WI38 (cell line): Measurements from ENCODE around the gene LGALS7.
"Not testable (repeated sequence)": the region's sequence is repeated elsewhere in the genome, so short reads cannot be mapped to it uniquely, and the experiment has no call there.

Source experiments
- H3K4me3 ChIP-seq: 2 replicates; pipeline ENCODE4 v1.5.1; 2011; ENCODE audit warnings: low read depth, mild to moderate bottlenecking, control low read depth, low read length
- TF ChIP-seq, protein P1 (sequence below): IDR thresholded peaks from 2 replicates; pipeline ENCODE4 v1.5.1; 2012; ENCODE audit warnings: low read depth, mild to moderate bottlenecking, control low read depth, low read length

LGALS7 gene

DNA sequence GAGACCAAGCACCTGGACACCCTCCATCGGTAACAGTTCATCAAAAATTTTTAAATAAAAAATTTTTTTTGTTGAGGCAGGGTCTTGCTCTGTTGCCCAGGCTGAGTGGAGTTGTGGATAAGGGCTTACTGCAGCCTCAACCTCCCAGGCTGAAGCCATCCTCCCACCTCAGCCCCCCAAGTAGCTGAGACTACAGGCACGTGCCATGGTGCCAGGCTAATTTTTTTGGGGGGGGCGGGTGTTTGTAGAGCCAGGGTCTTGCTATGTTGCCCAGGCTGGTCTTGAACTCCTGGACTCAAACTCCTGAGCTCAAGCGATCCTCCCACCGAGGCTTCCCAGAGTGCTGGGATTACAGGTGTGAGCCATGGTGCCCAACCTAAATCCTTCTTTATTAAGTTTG, 20.4 kb upstream of the LGALS7 start:
- no peak overlapping the region for H3K4me3 ChIP-seq
- TF ChIP-seq, protein P1, sequence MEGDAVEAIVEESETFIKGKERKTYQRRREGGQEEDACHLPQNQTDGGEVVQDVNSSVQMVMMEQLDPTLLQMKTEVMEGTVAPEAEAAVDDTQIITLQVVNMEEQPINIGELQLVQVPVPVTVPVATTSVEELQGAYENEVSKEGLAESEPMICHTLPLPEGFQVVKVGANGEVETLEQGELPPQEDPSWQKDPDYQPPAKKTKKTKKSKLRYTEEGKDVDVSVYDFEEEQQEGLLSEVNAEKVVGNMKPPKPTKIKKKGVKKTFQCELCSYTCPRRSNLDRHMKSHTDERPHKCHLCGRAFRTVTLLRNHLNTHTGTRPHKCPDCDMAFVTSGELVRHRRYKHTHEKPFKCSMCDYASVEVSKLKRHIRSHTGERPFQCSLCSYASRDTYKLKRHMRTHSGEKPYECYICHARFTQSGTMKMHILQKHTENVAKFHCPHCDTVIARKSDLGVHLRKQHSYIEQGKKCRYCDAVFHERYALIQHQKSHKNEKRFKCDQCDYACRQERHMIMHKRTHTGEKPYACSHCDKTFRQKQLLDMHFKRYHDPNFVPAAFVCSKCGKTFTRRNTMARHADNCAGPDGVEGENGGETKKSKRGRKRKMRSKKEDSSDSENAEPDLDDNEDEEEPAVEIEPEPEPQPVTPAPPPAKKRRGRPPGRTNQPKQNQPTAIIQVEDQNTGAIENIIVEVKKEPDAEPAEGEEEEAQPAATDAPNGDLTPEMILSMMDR = no peak

DNA sequence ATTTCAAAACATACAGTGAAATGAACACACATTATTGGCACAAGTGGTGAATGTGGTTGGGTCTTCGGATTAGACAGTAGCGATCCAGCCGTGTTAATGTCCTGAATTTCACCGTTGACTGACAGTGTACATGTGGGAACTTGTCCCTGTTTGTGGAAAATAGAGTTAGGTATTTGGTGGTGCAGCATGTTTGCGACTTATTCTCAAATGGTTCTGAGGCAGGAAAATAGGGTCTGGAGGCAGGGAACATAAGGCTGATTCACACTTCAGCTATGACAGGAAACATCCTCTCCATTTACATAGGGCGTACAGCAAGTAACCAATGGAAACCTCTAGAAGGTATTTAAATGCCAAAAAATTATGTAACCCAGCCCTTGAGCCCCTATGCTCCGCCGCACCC, 19.9 kb upstream of the LGALS7 start:
- TF ChIP-seq, protein P1 = no peak
- H3K4me3 ChIP-seq = no peak overlapping the region

DNA sequence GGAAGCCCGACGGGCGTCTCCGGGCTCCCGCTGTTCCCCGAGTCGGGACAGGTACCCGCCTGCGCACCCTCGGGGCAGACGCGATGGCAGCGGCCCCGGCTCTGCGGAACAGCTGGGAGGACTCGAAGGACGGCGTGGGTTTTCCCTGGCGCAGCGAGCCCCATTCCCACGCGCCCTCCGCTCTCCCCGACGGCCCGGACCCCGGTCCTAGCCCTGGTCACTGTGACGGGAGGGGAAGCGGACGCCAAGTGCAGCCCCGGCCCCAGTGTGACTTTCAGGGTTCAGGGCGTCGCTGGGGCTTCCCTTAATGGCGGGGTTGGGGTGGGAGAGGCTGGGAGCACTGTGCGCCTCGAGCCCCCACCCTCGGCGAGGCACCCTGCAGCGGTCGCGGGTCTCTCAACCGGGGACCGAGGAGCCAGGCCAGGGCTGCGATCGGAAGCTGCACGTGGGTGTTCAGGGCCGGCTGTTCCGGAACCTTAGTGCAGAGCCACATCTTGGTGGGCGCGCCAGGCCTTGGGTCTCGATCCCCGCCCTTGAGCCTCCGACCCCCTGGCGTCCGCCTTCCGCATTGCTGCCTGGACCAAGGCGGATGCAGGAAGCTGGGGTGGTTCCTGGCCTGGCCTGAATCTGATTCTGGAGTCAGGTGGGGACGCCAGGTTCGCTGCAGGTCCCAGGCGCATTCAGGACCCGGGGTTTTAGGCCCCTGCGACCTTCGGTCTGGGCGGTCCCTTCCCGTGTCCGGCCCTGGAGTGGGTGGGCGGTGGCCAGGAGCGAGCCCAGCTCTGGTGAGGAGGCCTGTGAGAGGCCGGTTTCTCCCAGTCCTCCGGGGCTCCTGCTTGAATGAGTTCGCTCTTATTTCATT, 19.2 kb upstream of the LGALS7 start:
- no peak overlapping the region for H3K4me3 ChIP-seq
- TF ChIP-seq, protein P1 = no peak

DNA sequence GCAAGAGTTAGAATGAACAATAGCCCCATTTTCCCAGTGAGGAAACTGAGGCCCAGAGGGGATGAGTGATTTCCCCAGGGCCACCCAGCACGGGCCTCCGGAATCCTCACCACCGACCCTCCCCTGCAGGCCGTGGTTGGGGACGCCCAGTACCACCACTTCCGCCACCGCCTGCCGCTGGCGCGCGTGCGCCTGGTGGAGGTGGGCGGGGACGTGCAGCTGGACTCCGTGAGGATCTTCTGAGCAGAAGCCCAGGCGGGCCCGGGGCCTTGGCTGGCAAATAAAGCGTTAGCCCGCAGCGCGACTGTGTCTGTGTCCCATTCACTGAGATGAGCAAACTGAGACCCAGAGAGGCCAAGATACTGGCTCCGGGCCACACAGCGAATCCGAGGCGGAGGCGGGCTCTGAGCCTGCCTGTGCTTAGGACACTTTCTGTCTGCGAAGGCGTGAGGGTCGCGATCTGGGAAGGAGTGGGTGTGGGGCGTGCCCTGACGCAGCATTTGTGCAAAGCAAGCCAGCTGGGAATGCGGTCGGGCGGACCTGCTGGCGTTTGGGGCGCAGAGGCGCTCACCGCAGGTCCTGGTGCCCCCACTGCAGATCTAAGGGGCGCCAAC, 18.2 kb upstream of the LGALS7 start:
- not testable (repeated sequence) for H3K4me3 ChIP-seq

DNA sequence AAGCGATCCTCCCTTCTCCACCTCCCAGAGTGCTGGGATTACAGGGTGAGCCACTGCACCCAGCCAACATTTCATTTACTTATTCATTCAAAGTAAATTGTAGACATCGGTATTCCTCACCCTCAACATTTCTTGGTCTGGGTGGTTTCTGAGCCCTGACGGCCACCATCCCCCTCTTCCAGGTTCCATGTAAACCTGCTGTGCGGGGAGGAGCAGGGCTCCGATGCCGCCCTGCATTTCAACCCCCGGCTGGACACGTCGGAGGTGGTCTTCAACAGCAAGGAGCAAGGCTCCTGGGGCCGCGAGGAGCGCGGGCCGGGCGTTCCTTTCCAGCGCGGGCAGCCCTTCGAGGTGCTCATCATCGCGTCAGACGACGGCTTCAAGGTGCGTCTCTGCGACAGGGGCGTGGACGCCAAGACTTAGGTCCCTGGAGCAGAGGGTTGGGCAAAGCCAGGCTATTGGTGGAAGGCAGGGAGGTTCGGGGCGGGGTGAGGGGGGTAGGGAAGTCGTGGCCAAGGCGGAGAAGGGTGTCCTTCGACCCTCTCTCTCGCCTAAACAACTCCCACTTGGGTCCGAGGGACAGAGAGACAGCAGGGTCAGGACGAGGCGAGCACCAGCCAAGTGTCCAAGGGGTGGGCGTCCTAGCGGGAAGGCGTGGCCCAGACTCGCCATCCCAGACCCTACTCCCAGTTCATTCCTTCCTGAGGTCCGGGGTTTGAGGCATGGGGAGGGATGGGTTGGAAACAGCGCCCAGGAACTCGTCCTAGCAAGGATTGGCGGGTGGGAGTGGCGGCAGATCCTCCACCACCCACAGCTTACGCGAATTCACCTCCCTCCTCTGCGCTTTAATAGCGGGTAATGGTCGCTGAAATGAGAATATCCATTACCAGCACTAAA, 17.4 kb upstream of the LGALS7 start:
- not testable (repeated sequence) for H3K4me3 ChIP-seq

DNA sequence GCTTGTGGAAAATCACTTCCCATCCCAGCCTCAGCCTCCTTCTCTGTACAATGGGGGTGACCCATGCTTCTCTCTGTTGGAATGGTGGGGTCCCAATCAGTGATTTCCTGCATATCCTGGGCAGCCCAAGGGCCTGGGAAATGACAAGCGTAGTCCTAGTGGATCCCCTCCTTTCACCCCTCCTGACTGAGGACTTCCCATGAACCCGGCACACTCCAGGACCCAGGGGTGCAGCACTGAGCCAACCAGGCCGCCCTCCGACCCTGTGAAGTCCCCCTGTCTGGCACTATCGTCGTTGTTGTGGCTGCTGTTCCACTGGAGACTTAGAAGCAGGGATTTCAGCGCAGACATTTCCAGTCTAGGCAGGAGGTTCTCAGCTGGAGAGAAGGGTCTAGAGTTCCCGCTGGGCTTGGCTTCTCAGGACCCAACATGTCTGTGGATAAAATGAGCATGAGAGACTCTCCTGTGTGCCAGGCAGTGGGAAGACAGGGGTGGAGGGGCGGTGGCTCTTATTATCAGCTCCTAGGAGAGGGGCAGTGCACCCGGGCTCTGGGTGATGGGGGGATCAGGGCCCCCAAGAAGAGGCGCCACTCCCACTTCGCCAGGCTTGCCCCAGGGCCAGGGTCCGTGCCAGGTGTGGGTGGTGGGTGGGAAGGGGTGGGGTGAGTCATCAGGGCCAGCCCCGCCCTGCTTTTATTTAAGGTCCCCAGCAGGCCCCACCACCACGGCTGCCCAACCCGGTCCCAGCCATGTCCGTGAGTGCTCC, 15.3 kb upstream of the LGALS7 start, which contains the start of gene LGALS7B:
Gene LGALS7B (plus strand): TSS at position 723 of the 766 bp plus-strand sequence. CDS start 27 bp downstream, at position 750.
- TF ChIP-seq, protein P1 = no peak
- H3K4me3 ChIP-seq = no peak within 1 kb of the TSS

DNA sequence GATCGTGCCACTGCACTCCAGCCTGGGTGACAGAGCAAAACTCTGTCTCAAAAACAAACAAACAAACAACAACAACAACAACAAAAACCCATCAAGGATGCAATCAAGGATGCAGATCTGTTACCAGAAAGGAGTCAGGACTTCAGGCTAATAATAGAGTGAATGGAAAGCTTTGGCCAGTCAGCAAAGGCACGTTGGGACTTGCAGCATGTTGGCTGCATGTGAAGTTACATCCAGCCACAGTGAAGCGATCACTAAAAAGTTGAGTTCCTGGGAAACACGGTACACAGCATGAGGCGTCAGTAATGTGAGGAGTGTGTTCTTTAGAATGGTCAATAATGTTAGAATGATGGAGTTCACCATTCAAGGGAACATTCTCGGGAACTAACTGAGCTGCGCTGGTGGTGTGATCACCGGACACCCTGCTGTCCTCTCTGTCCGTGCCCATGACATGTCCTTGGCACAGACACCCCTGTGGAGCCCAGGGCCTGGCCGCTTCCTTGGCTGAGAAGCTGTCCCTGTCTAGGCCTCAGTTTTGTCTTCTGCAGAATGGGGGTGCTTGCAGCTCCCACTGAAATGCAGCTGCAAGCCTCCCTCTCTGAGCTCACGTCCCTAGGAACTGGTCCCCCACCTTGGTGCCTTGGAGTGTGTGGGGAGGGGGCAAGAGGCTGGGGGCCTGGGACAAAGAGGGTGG, 13.4 kb upstream of the LGALS7 start:
- no peak overlapping the region for H3K4me3 ChIP-seq
- TF ChIP-seq, protein P1 = no peak

DNA sequence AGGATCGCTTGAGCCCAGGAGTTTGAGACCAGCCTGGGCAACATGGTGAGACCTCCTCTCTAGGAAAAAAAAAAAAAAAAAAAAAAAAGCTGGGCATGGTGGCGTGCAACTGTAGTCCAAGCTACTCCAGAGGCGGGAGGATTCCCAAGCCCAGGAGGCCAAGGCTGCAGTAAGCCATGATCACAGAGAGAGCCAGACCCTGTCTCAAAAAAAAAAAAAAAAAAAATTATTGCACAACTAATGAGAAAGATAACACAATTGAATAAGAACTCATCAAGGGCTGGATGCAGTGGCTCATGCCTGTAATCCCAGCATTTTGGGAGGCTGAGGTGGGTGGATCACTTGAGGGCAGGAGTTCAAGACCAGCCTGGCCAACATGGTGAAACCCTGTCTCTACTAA, 12.7 kb upstream of the LGALS7 start:
- H3K4me3 ChIP-seq = not testable (repeated sequence)
